NCI-H2196 (cell line): ENCODE results near the gene ADIRF.
"Not testable (repeated sequence)": the region's sequence is repeated elsewhere in the genome, so short reads cannot be mapped to it uniquely, and the experiment has no call there.

ENCODE experiments used
- DNase-seq: peaks from one replicate; lab custom pipeline; 2025; ENCODE audit not compliant: unreplicated experiment; lab: John Stamatoyannopoulos, UW

Gene ADIRF

GRCh38 chr10:86945361-86946212 is 22.7 kb upstream of the ADIRF start:
- no peak for DNase-seq

GRCh38 chr10:86946213-86947155 is 21.8 kb upstream of the ADIRF start:
- DNase-seq, result peak; percentile 41

DNA sequence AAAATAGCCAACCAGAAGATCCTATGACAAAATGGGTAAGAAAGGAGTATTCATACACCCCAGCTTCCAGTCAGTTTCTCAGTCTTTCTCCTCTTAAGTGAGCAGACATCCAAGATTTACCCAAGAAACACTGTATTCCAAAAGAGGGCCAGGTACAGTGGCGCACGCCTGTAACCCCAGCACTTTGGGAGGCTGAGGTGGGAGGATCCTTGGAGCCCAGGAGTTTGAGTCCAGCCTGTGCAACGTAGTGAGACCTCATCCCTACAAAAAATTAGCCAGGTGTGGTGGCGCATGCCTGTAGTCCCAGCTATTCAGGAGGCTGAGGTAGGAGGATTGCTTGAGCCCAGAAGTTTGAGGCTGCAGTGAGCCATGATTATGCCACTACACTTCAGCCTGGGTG is 20.5 kb upstream of the ADIRF start:
- DNase-seq, result not testable (repeated sequence)

DNA sequence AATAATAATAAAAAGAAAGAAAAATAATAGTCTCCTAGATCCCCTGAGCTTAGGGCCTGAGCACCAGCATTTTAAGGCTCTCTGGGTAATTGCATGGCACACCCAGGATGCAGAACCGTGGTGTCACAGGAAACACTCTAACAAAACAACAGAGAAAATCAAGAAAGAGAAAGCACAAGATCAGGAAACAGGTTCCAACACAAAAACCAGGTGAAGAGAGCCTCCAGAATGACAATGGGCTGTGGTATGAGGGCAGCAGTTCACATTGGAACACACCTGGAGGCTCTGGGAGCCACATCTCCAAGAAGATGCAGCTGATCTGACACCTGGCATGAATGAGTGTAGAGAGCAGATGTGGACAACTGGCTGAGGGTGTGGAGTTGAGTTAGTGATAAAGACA is 17.9 kb upstream of the ADIRF start:
- no peak for DNase-seq

- DNase-seq, result no peak
These were observed 17.0 kb upstream of the ADIRF start for GRCh38 chr10:86951184-86951761.

- no peak for DNase-seq
These were observed 16.2 kb upstream of the ADIRF start for GRCh38 chr10:86952106-86952505.

GRCh38 chr10:86952697-86953096 is 15.6 kb upstream of the ADIRF start:
- not testable (repeated sequence) for DNase-seq

DNA sequence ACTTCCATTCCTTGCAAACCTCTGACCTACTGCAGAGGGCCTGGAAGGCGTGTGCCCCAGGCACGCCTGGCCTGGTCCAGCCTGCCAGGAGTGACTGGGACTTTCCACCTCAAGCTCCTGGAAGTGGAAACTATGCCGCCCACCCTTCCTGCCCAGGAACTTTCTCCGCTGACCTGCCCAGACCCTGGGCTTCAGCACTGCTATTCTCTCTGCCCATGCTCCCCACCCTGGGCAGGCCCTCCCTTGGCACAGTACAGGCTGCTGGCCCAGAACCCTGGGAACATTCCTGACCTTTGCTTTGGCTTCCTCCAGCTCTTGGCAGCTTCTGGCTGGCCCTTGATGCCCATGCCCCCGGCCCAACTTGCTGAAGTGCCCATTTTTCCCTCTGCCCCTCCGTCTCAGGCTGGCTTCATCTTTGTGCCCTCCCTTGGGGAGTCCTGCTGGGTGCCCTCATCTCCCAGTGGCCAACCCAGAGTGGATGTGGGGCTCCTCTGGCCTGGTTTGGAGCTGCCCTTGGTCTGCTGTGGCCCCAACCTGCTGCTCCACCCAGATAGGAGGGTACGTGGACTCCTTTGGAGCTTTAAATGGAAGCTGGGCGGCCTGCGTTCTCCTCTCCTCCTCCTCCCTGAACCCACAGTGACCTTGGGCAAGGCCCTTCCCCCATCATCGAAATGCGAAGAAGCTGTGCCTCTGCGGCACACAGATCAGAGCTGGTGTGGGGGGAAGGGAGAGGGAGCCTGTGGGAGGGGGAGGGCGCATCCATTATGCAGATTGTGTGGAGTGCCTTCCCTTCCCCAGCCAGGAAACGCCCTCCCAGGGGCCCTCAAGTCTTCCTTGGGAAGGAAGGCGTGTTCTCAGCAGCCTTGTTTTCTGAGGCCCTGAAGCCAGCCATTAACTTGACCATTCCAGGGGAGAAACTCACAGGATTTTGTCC is 14.3 kb upstream of the ADIRF start:
- DNase-seq, result no peak

- DNase-seq, result no peak
These were observed 13.4 kb upstream of the ADIRF start for GRCh38 chr10:86954681-86955500.

- DNase-seq, result no peak
These were observed 12.6 kb upstream of the ADIRF start for GRCh38 chr10:86955501-86956194.

DNA sequence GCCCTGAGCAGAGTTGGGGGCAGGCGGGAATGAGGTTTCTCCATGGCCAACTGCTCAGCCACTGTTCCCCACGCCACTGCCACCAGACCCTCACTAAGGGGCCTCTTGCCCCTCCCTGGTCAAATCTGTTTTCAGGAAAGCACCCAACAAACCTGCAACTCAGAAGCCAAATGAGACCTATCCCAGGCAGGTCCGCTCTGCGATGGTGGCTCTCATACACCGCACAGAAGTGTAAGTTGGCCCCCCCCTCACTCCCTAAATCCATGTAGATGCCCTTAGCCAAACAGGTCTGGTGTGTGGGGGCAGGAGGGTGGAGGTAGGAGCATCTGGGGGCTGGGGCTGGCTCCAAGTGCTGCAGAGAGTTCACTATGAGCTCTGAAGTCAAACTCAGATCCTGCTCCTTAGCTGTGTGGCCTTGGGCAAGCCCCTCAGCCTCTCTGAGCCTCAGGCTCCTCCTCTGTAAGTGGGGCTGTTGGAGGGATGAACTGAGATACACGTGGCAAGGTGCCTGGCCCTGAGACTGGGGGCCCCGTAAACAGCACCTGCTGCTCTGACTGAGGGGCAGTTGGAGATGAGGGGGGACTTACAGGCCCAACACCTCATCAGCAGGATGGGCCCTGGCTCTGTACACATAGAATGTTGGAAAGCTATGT is 12.0 kb upstream of the ADIRF start:
- no peak for DNase-seq

DNA sequence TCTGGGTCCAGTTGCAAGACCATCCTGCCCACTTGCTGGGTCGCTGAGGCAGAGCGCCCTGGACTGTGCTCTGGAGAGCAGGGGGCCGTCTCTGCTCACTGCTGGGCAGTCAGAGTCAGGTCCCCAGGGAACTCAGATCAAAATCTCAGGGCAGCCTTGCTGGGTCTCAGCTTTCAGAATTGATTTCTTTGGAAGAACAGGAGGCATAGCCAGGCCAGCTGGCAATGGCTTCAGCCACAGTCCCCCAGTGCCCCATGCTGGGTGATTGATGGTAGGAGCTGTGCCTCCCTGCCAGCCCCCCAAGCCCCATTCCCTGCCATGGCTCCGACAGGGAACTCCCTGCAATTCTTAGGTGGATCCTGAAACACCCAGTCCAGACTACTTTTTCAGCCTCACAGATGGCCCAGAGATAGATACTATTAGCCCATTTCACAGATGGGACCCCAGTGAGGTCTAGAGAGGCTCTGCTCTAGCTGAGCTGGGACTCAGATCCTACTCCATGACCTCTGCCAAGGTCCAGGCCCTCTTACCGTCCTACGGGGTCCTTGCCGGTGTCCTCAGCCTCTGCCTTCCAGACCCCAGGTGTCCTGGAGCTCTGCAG is 11.3 kb upstream of the ADIRF start:
- no peak for DNase-seq

GRCh38 chr10:86957471-86958115 is 10.7 kb upstream of the ADIRF start, which contains the start of gene MMRN2:
MMRN2 (minus strand) TSS chr10:86957615; CDS start chr10:86957541, 74 bp downstream.
- DNase-seq, result no peak

DNA sequence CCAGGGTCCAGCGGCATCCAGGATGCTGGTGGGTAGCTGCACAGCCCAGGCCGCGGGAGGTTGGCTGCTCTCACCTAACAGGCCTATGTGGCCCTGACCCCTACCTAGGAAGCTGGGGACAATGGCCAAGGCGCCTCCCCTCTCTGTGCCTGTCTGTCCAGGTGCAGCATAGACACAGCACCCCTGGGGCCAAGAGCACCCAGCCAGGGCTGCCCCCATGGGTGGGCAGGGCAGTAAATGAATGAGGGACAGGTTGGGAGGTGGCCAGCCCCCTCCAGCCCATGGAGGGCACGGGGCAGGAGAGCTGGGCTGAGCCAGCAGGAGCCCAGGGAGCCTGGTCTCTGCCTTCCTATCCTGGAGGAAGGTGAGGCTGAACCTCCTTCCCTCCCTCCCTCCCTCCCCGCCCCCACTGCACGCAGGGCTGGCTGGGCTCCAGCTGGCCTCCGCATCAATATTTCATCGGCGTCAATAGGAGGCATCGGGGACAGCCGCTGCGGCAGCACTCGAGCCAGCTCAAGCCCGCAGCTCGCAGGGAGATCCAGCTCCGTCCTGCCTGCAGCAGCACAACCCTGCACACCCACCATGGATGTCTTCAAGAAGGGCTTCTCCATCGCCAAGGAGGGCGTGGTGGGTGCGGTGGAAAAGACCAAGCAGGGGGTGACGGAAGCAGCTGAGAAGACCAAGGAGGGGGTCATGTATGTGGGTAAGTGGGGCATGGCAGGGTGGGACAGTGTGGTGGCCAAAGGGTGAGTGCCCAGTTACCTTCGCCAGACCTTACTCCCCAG is 10.0 kb upstream of the ADIRF start, which contains the start of gene SNCG:
TSS of gene SNCG (plus strand) at position 484 of the 785 bp plus-strand sequence. CDS start at position 583, 99 bp downstream.
- DNase-seq, result peak; percentile 21

GRCh38 chr10:86958901-86959736 is 9.2 kb upstream of the ADIRF start:
- no peak for DNase-seq

- DNase-seq, result no peak
These were observed 8.6 kb upstream of the ADIRF start for GRCh38 chr10:86959737-86960002.
